Colonic mucosa (tissue), 4 donors: ENCODE measurements around the gene LARGE1. TPM values are rescaled to one million over a fixed set of nuclear protein-coding genes. Genes with fewer than 3 reads are reported as not detected.

Experiments used
- DNase-seq: peaks from one replicate; pipeline ENCODE4 v3.0.0-alpha.2; 2020
- H3K27ac ChIP-seq: fragments of 200-600 bp; one replicate; pipeline ENCODE4 v1.8.0; 2021
- H3K27me3 ChIP-seq: fragments of 200-600 bp; one replicate; pipeline ENCODE4 v1.8.0; 2021
- H3K36me3 ChIP-seq: fragments of 200-600 bp; one replicate; pipeline ENCODE4 v1.8.0; 2021
- H3K4me1 ChIP-seq: fragments of 200-600 bp; one replicate; pipeline ENCODE4 v1.8.0; 2021; ENCODE audit warnings: mild to moderate bottlenecking
- H3K4me3 ChIP-seq: fragments of 200-600 bp; one replicate; pipeline ENCODE4 v1.8.0; 2021
- H3K9ac ChIP-seq, 2 donors: one replicate each; pipeline ENCODE4 v1.7.0; 2013; ENCODE audit warnings: control low read depth in 2 of 2, low read depth in 2 of 2, low read length in 2 of 2
- H3K9me3 ChIP-seq: fragments of 200-600 bp; one replicate; pipeline ENCODE4 v1.8.0; 2021
- CTCF ChIP-seq: fragments of 200-600 bp; IDR thresholded peaks from one replicate; pipeline ENCODE4 v1.8.0; 2022; ENCODE audit warnings: antibody characterized with exemption, mild to moderate bottlenecking
- intact Hi-C: fragments of 100-400 bp; cut with DNase I; formaldehyde crosslinking; loops from one replicate; pipeline ENCODE4 v1.14.1; 2022
- total RNA-seq, 2 donors: library from RNA; stranded (reverse); fragmentation: NEBNext Ultra II Directional in 1 of 2; extraction: Animal tissue kit (Norgen Biotek cat#: 25700) in 1 of 2; gene quantifications; one replicate each; pipeline ENCODE4 v1.2.1, GENCODE V29; 2021
- donor health status: healthy.
- donor health status: DM: no; HTN: no; CAD: no.
- donor health status: DM: no; HTN: no; CAD: no.

The LARGE1 gene
- total RNA-seq, 2 donors from 2014 or later, result 45.2 to 46.5 TPM

DNA sequence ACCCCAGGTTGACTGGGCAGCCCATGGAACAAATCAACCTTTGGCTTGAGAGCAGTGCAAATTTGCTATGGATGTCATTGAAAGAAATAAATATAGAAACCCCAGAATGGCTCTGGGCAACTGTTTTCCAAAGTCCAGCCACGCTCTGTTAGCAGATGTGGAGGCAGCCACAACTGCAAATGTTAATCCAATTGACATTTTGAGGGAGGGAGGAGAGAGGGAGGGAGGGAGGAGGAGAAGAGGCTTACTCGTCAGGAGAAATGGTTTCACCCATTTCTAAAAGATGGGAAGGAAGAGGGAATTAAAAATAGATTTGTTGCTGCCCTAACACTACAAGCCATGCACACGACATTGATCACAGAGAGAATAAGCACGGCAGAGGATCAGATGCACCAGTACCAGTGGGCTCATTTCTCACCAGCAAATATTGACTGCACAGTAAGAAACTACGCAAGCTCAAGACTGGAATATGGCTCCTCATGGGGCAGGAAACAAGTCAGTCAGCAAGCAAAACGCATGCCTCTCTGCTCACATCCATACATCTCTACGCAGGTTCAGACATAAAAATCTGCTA lies 229.1 kb downstream of the LARGE1 start:
- no peak overlapping the region for H3K9ac ChIP-seq
- H3K36me3 ChIP-seq, result no peaks in the 10 kb centered on the region
- intact Hi-C loops, result no loop called here
- H3K4me3 ChIP-seq, result no peak overlapping the region
- H3K4me1 ChIP-seq, result no peaks in the 10 kb centered on the region
- no peak for DNase-seq
- H3K27me3 ChIP-seq, result no peaks in the 10 kb centered on the region
- no peak for TF ChIP-seq CTCF
- H3K27ac ChIP-seq, result no peak overlapping the region
- no peaks in the 10 kb centered on the region for H3K9me3 ChIP-seq

DNA sequence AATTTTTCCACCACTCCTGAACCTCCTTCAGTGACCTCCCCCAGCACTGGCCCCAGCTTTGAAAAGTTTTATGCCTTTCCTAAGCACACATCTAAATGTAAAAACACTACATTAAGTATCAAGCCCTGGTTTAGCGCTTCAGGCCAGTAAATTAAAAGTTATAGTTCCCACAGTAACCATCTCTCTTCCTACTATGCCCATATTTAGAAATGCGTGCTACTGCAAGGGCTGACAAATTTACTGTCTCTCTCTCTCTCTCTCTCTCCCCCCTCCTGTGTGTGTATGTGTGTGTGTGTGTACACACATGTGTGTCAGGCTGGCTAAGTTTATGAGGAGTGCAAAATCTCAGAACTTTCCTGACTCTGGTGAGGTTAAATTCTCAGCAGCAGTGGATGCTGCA lies 231.4 kb downstream of the LARGE1 start:
- Histone ChIP-seq H3K27me3 (no peaks in the 10 kb centered on the region), H3K9me3 (no peaks in the 10 kb centered on the region), H3K36me3 (no peaks in the 10 kb centered on the region), H3K4me1 (no peaks in the 10 kb centered on the region), H3K27ac (no peak overlapping the region), H3K9ac (no peak overlapping the region), H3K4me3 (no peak overlapping the region)
- DNase-seq, result no peak
- intact Hi-C loops, result no loop called here
- TF ChIP-seq CTCF, result no peak

GRCh38 chr22:33687464-33687863 lies 232.8 kb downstream of the LARGE1 start:
- H3K9me3 ChIP-seq, result no peaks in the 10 kb centered on the region
- H3K27ac ChIP-seq, result no peak overlapping the region
- no peak overlapping the region for H3K4me3 ChIP-seq
- no peak for TF ChIP-seq CTCF
- H3K27me3 ChIP-seq, result no peaks in the 10 kb centered on the region
- H3K4me1 ChIP-seq, result no peaks in the 10 kb centered on the region
- DNase-seq, result no peak
- H3K9ac ChIP-seq, result no peak overlapping the region
- H3K36me3 ChIP-seq, result no peaks in the 10 kb centered on the region
- intact Hi-C loops, result no loop called here

DNA sequence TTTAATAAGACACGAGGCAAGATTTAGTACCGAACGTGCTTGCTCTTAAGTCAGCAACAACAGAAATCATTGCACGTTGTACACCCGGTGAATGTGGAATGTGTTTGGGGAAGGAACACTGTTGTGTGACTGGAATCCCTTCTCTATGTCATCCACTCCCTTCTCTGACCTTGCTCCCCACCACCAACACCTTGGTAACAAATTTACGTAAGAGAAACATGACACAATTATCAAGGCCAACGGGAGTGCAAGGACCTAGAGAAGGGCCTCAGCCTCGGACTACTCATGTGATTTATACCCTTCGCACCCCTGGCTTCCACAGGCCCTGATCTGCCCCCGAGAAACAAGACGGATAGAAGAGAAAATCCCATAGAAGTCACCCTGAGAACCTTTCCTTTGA lies 236.2 kb downstream of the LARGE1 start:
- H3K36me3 ChIP-seq, result no peaks in the 10 kb centered on the region

DNA sequence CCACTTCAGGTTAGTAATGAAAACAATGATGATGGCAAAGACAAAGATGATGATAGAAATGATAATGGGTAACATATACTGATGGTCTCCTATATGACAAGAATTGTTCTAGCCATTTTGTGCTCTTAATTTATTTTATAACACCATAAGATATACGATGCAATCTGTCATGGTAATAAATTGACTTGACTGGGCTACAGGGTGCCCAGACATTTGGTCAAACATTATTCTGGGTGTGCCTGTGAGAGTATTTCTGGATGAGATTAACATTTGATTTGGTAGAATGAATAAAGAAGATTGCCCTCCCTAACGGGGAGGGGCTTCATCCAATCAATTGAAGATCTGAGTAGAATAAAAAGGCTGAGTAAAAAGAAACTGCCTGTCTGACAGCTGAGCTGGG lies 237.3 kb downstream of the LARGE1 start:
- Histone ChIP-seq H3K27me3 (no peaks in the 10 kb centered on the region), H3K27ac (no peak overlapping the region), H3K9ac (no peak overlapping the region), H3K36me3 (no peaks in the 10 kb centered on the region), H3K4me1 (no peaks in the 10 kb centered on the region), H3K9me3 (no peaks in the 10 kb centered on the region), H3K4me3 (no peak overlapping the region)
- intact Hi-C loops, result no loop called here
- no peak for TF ChIP-seq CTCF
- no peak for DNase-seq

More for the DNA sequence above, 236.2 kb downstream of the LARGE1 start:
- Histone ChIP-seq H3K4me3 (no peak overlapping the region), H3K9me3 (no peaks in the 10 kb centered on the region), H3K9ac (no peak overlapping the region), H3K4me1 (no peaks in the 10 kb centered on the region), H3K27me3 (no peaks in the 10 kb centered on the region), H3K27ac (no peak overlapping the region)
- intact Hi-C loops, result no loop called here
- no peak for TF ChIP-seq CTCF
- DNase-seq, result no peak

DNA sequence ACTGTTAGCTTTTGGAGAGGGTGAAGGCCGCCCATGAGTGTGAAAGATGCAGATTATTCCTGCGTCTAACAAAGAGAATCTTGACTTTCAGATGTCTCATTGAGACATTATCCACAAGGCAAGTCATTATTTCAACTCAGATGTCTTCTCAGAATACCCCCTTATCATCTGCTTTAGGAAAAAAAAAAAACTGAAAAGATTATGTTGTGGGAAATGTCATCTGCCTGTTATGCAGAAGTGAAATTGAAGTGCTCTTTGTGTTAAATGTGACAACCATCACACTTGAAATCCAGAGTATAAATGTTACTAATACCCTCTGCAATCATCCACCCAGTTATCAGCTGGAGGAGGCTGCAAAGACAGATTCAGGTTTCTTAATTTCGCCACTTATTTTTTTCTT lies 239.6 kb downstream of the LARGE1 start:
- no peak for TF ChIP-seq CTCF
- intact Hi-C loops, result no loop called here
- DNase-seq, result no peak
- no peaks in the 10 kb centered on the region for H3K9me3 ChIP-seq
- H3K27ac ChIP-seq, result no peak overlapping the region
- no peaks in the 10 kb centered on the region for H3K36me3 ChIP-seq
- H3K4me1 ChIP-seq, result no peaks in the 10 kb centered on the region
- no peak overlapping the region for H3K9ac ChIP-seq
- H3K27me3 ChIP-seq, result no peaks in the 10 kb centered on the region
- no peak overlapping the region for H3K4me3 ChIP-seq
